GM23248 (cell line): ENCODE data around the gene MYH9. TPM values are rescaled to one million over a fixed set of nuclear protein-coding genes. Genes with fewer than 3 reads are reported as not detected.

Experiments used
- DNase-seq: peaks from one replicate; pipeline ENCODE4 v3.0.0-alpha.2; 2015
- H2AFZ ChIP-seq: fragments of 200-600 bp; sonication (generic); 2 replicates; pipeline ENCODE4 v1.6.1; 2016; ENCODE audit warnings: antibody characterized with exemption
- H3F3A ChIP-seq: fragments of 200-600 bp; sonication (generic); 2 replicates; pipeline ENCODE4 v1.6.1; 2016; ENCODE audit warnings: mild to moderate bottlenecking, antibody characterized with exemption, mixed run types; ENCODE audit not compliant: insufficient read depth
- H3K27ac ChIP-seq: fragments of 200-600 bp; sonication (generic); 2 replicates; pipeline ENCODE4 v1.5.1; 2016; ENCODE audit warnings: mild to moderate bottlenecking
- H3K27me3 ChIP-seq: fragments of 200-600 bp; sonication (generic); replicated peaks from 2 replicates; pipeline ENCODE4 v1.6.1; 2016; ENCODE audit warnings: mild to moderate bottlenecking; ENCODE audit not compliant: insufficient read depth
- H3K36me3 ChIP-seq: fragments of 200-600 bp; sonication (generic); 2 replicates; pipeline ENCODE4 v1.6.1; 2016; ENCODE audit warnings: low read depth, mild to moderate bottlenecking
- H3K4me1 ChIP-seq: fragments of 200-600 bp; sonication (generic); 2 replicates; pipeline ENCODE4 v1.6.1; 2016; ENCODE audit warnings: mild to moderate bottlenecking; ENCODE audit not compliant: insufficient read depth
- H3K4me2 ChIP-seq: fragments of 200-600 bp; sonication (generic); one replicate; pipeline ENCODE4 v1.6.1; 2016; ENCODE audit warnings: mild to moderate bottlenecking; ENCODE audit not compliant: unreplicated experiment
- H3K4me3 ChIP-seq: fragments of 200-600 bp; sonication (generic); 2 replicates; pipeline ENCODE4 v1.5.1; 2016; ENCODE audit warnings: mild to moderate bottlenecking
- H3K79me2 ChIP-seq: fragments of 200-600 bp; sonication (generic); 2 replicates; pipeline ENCODE4 v1.6.1; 2016; ENCODE audit warnings: mild to moderate bottlenecking; ENCODE audit not compliant: insufficient read depth
- H3K9ac ChIP-seq: fragments of 200-600 bp; sonication (generic); 2 replicates; pipeline ENCODE4 v1.6.1; 2016; ENCODE audit warnings: mild to moderate bottlenecking
- H3K9me2 ChIP-seq: fragments of 200-600 bp; sonication (generic); 2 replicates; pipeline ENCODE4 v1.6.1; 2016; ENCODE audit warnings: mixed run types, mild to moderate bottlenecking, moderate library complexity; ENCODE audit not compliant: insufficient read depth
- H3K9me3 ChIP-seq: fragments of 200-600 bp; sonication (generic); one replicate; pipeline ENCODE4 v1.6.1; 2017; ENCODE audit warnings: low read depth
- H4K20me1 ChIP-seq: fragments of 200-600 bp; sonication (generic); 2 replicates; pipeline ENCODE4 v1.6.0; 2016; ENCODE audit not compliant: insufficient read depth
- EZH2 ChIP-seq: fragments of 200-600 bp; sonication (generic); IDR thresholded peaks from 2 replicates; pipeline ENCODE4 v1.6.1; 2018; ENCODE audit warnings: antibody characterized with exemption, mild to moderate bottlenecking; ENCODE audit not compliant: insufficient read depth, poor library complexity, severe bottlenecking
- EZH2phosphoT487 ChIP-seq: fragments of 200-600 bp; sonication (generic); IDR thresholded peaks from 2 replicates; pipeline ENCODE4 v1.6.1; 2018; ENCODE audit warnings: antibody characterized with exemption, moderate library complexity, mild to moderate bottlenecking, low read depth; ENCODE audit not compliant: insufficient read depth
- WGBS, 2 experiments: methylation state at CpG; one replicate each; pipeline ENCODE4 v1.1.6; 2015 to 2017; ENCODE audit warnings: low lambda C conversion rate in 2 of 2, low coverage in 1 of 2; ENCODE audit errors: missing lambda C conversion rate in 2 of 2; 5-methylcytosine and 5-hydroxymethylcytosine counted together
- in situ Hi-C: fragments of 300-500 bp; cut with MboI; formaldehyde crosslinking; loops from 2 replicates; pipeline ENCODE4 v1.15.0; 2020
- polyA plus RNA-seq: library from polyadenylated mRNA; unstranded; fragments of >200 nt; fragmentation: Nextera tagmentation; extraction: Ambion mirVana; gene quantifications from 2 replicates; pipeline ENCODE4 v1.2.1, GENCODE V29; 2016
- total RNA-seq: library from RNA; depleted of rRNA; stranded (reverse); fragments of >200 nt; shearing (Covaris generic); gene quantifications from 2 replicates; pipeline ENCODE4 v1.2.3, GENCODE V29; 2014

MYH9 gene
- total and polyA plus RNA-seq, 2 experiments from 2014 or later, result 287 to 420 TPM

DNA sequence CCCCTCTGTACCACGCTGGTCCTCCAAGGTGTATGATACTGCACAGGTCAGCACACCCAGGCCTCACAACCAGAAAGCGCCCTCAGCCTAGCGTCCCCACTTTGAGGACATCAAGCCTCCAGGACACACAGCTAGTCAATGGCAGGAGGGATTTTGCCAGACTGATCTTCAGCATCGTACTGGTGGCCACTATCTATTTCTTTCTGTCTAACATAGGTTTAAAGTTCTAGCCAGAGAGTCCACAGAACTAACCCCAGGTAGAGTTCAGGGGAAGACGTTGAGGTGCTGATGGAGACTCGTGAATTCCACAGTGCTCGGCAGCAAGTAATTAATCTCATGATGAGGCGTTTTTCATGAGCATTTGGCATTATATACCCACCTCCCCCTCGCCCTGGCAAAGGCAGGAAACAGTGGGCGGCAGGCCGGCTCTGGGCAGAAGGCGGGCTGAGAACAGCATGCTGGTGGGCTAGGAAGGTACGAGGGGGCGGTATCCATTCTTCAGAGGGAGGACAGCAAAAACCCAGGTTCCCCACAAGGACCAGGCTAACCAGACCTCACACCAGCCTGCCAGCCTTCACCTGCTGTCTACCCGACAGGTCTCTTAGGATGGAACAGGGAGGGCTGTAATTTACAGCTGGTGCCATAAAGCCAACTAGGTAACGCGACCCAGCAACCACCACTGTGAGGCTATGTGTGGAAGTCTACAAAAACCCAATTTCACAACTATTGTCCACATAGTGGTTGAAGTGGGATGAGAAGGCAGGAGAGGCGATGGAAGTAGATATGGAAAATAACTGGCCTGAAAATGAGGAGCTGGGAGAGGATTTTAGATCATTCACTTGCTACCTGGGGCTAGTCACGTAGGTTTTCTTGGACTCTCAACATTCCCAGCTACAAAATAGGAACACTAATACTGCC is 18.5 kb downstream of the MYH9 start:
- Histone ChIP-seq H2AFZ (no peak overlapping the region), H3K27ac (peak overlapping the region; percentile 66), H3K27me3 (no peaks in the 10 kb centered on the region), H4K20me1 (peaks cover 28% of the 10 kb centered on the region), H3K9ac (no peak overlapping the region), H3K79me2 (peaks cover 100% of the 10 kb centered on the region), H3K9me2 (no peaks in the 10 kb centered on the region), H3K4me2 (peak overlapping the region; percentile 20), H3K36me3 (no peaks in the 10 kb centered on the region), H3K4me3 (0 out of 2 replicates have a peak overlapping the region, but pooled peaks have one; percentile 14), H3K9me3 (no peaks in the 10 kb centered on the region), H3K4me1 (peaks cover 88% of the 10 kb centered on the region), H3F3A (peaks cover 66% of the 10 kb centered on the region)
- in situ Hi-C loops, result no loop called here
- WGBS, 2 experiments, result 60 to 63% methylated on average over 19 of the region's 19 CpGs
- TF ChIP-seq EZH2 (no peak), EZH2phosphoT487 (no peak)
- DNase-seq, result peak; percentile 39

GRCh38 chr22:36368359-36368983 is 19.3 kb downstream of the MYH9 start:
- H2AFZ ChIP-seq, result no peak overlapping the region
- TF ChIP-seq EZH2 (no peak), EZH2phosphoT487 (no peak)
- no peak overlapping the region for H3K9ac ChIP-seq
- peak overlapping the region; percentile 45 for H3K4me2 ChIP-seq
- no peaks in the 10 kb centered on the region for H3K9me3 ChIP-seq
- H3K4me1 ChIP-seq, result peaks cover 92% of the 10 kb centered on the region
- peak overlapping the region; percentile 66 for H3K27ac ChIP-seq
- H4K20me1 ChIP-seq, result peaks cover 28% of the 10 kb centered on the region
- peaks cover 70% of the 10 kb centered on the region for H3F3A ChIP-seq
- H3K36me3 ChIP-seq, result no peaks in the 10 kb centered on the region
- H3K9me2 ChIP-seq, result no peaks in the 10 kb centered on the region
- in situ Hi-C loops, result no loop called here
- DNase-seq, result peak; percentile 74
- H3K79me2 ChIP-seq, result peaks cover 100% of the 10 kb centered on the region
- no peaks in the 10 kb centered on the region for H3K27me3 ChIP-seq
- WGBS, 2 experiments, result 51 to 63% methylated on average over 13 of the region's 13 CpGs
- 0 out of 2 replicates have a peak overlapping the region, but pooled peaks have one; percentile 14 for H3K4me3 ChIP-seq

- peak overlapping the region; percentile 45 for H3K4me2 ChIP-seq
- in situ Hi-C loops, result no loop called here
- peaks cover 77% of the 10 kb centered on the region for H3F3A ChIP-seq
- DNase-seq, result no peak
- H3K27ac ChIP-seq, result peak overlapping the region; percentile 80
- TF ChIP-seq EZH2phosphoT487 (no peak), EZH2 (no peak)
- H3K4me1 ChIP-seq, result peaks cover 98% of the 10 kb centered on the region
- WGBS, 2 experiments, result 88 to 90% methylated on average over 7 of the region's 7 CpGs
- H3K9ac ChIP-seq, result no peak overlapping the region
- H3K4me3 ChIP-seq, result no peak overlapping the region
- peaks cover 32% of the 10 kb centered on the region for H4K20me1 ChIP-seq
- H3K36me3 ChIP-seq, result no peaks in the 10 kb centered on the region
- H3K9me3 ChIP-seq, result no peaks in the 10 kb centered on the region
- no peaks in the 10 kb centered on the region for H3K9me2 ChIP-seq
- no peaks in the 10 kb centered on the region for H3K27me3 ChIP-seq
- no peak overlapping the region for H2AFZ ChIP-seq
- peaks cover 100% of the 10 kb centered on the region for H3K79me2 ChIP-seq
Observed at GRCh38 chr22:36367479-36367878, 20.3 kb downstream of the MYH9 start.

GRCh38 chr22:36367066-36367465 is 20.7 kb downstream of the MYH9 start:
- no peak overlapping the region for H3K4me2 ChIP-seq
- WGBS, 2 experiments, result 92 to 93% methylated on average over 11 of the region's 11 CpGs
- no peak for DNase-seq
- peaks cover 100% of the 10 kb centered on the region for H3K79me2 ChIP-seq
- H3K27me3 ChIP-seq, result no peaks in the 10 kb centered on the region
- TF ChIP-seq EZH2 (no peak), EZH2phosphoT487 (no peak)
- no peak overlapping the region for H2AFZ ChIP-seq
- no peak overlapping the region for H3K4me3 ChIP-seq
- peaks cover 35% of the 10 kb centered on the region for H4K20me1 ChIP-seq
- no peak overlapping the region for H3K9ac ChIP-seq
- peaks cover 82% of the 10 kb centered on the region for H3F3A ChIP-seq
- in situ Hi-C loops, result no loop called here
- H3K36me3 ChIP-seq, result no peaks in the 10 kb centered on the region
- peak overlapping the region; percentile 80 for H3K27ac ChIP-seq
- no peaks in the 10 kb centered on the region for H3K9me2 ChIP-seq
- H3K9me3 ChIP-seq, result no peaks in the 10 kb centered on the region
- peaks cover 98% of the 10 kb centered on the region for H3K4me1 ChIP-seq
